GM12878 (cell line): ENCODE results near the gene ASPHD1. TPM values are rescaled to one million over a fixed set of nuclear protein-coding genes. Genes with fewer than 3 reads are reported as not detected.

ENCODE experiments used
- ATAC-seq: fragments of 200-7000 bp; cut with Tn5 transposase; 3 replicates; pipeline ENCODE4 v1.9.1; 2020; ENCODE audit warnings: mild to moderate bottlenecking, moderate library complexity
- BruUV-seq: library from RNA; stranded (reverse); fragments of 400-500 nt; replicated peaks from 2 replicates; lab custom pipeline; 2021; lab: Mats Ljungman, UMichigan
- CTCF ChIA-PET: fragments of 300-600 bp; sonication (Branson Sonifier 250); formaldehyde crosslinking; extraction: SDS; loops from one replicate; lab custom pipeline; 2021; ENCODE audit warnings: inconsistent platforms; lab: Yijun Ruan, JAX
- POLR2A ChIA-PET: fragments of 350-600 bp; formaldehyde crosslinking; extraction: SDS; loops from one replicate; lab custom pipeline; 2021; ENCODE audit warnings: inconsistent platforms; lab: Charles Lee
- RAD21 ChIA-PET: fragments of 300-600 bp; sonication (Branson Sonifier 250); formaldehyde crosslinking; loops from one replicate; lab custom pipeline; 2023; ENCODE audit warnings: antibody characterized with exemption; ENCODE audit not compliant: unreplicated experiment; lab: Charles Lee
- SMC1A ChIA-PET: fragments of 300-600 bp; sonication (Branson Sonifier 250); formaldehyde crosslinking; loops from one replicate; lab custom pipeline; 2023; ENCODE audit not compliant: unreplicated experiment, uncharacterized antibody; lab: Charles Lee
- DNase-seq: peaks from one replicate; pipeline ENCODE4 v3.0.0-alpha.2; 2011; ENCODE audit warnings: low read depth, low spot score
- FAIRE-seq: peaks from 3 replicates; lab custom pipeline; 2011; peaks lifted over from hg19 to GRCh38; lab: Jason Lieb, UNC
- H2AFZ ChIP-seq: 2 replicates; pipeline ENCODE4 v1.6.0; 2011; ENCODE audit warnings: low read depth, low read length, control low read depth; ENCODE audit not compliant: control insufficient read depth
- H3K27ac ChIP-seq: 2 replicates; pipeline ENCODE4 v1.5.1; 2011; ENCODE audit warnings: control low read depth; ENCODE audit not compliant: control insufficient read depth, insufficient read depth
- H3K27me3 ChIP-seq, 2 experiments: replicated peaks in 1 of 2; 2 replicates each; pipeline versions ENCODE4 v1.6.0 to v1.6.1; 2011; ENCODE audit warnings: low read length in 1 of 2; ENCODE audit not compliant: control insufficient read depth in 2 of 2, insufficient read depth in 2 of 2
- H3K36me3 ChIP-seq, 2 experiments: 2 replicates each; pipeline ENCODE4 v1.5.1; 2011; ENCODE audit warnings: low read length in 1 of 2; ENCODE audit not compliant: control insufficient read depth in 2 of 2, insufficient read depth in 2 of 2
- H3K4me1 ChIP-seq: 2 replicates; pipeline ENCODE4 v1.6.1; 2011; ENCODE audit warnings: mild to moderate bottlenecking, low read length, moderate library complexity, mixed read lengths; ENCODE audit not compliant: control insufficient read depth, insufficient read depth
- H3K4me2 ChIP-seq: 2 replicates; pipeline ENCODE4 v1.6.0; 2011; ENCODE audit warnings: control low read depth; ENCODE audit not compliant: control insufficient read depth, insufficient read depth
- H3K4me3 ChIP-seq: fragments of 200-600 bp; sonication (generic); 2 replicates; pipeline ENCODE4 v1.5.1; 2016
- H3K79me2 ChIP-seq: 2 replicates; pipeline ENCODE4 v1.6.0; 2011; ENCODE audit warnings: low read length; ENCODE audit not compliant: control insufficient read depth, insufficient read depth
- H3K9ac ChIP-seq: 2 replicates; pipeline ENCODE4 v1.8.0; 2011; ENCODE audit warnings: low read length, control low read depth, mixed read lengths; ENCODE audit not compliant: control insufficient read depth, insufficient read depth
- H3K9me3 ChIP-seq: replicated peaks from 3 replicates; pipeline ENCODE4 v1.5.1; 2011; ENCODE audit warnings: mild to moderate bottlenecking, low read length; ENCODE audit not compliant: control insufficient read depth, insufficient read depth
- H4K20me1 ChIP-seq: 2 replicates; pipeline ENCODE4 v1.6.0; 2011; ENCODE audit not compliant: control insufficient read depth, insufficient read depth
- BMI1 ChIP-seq: fragments of 450-650 bp; IDR thresholded peaks from 2 replicates; pipeline ENCODE4 v1.6.1; 2016; ENCODE audit warnings: mild to moderate bottlenecking, moderate library complexity, borderline replicate concordance
- E2F4 ChIP-seq: IDR thresholded peaks from 2 replicates; pipeline ENCODE4 v1.6.1; 2012; ENCODE audit warnings: low read depth, low read length, improper control_type of control experiment
- ETV6 ChIP-seq, 2 experiments: fragments of 450-650 bp in 1 of 2; IDR thresholded peaks in 1 of 2; conservative IDR thresholded peaks in 1 of 2; 2 replicates each; pipeline ENCODE4 v1.6.1; 2014; ENCODE audit warnings: antibody characterized with exemption in 1 of 2, borderline replicate concordance in 1 of 2, low read depth in 1 of 2, mild to moderate bottlenecking in 1 of 2, moderate library complexity in 1 of 2
- IKZF2 ChIP-seq, 2 experiments: fragments of 450-650 bp; IDR thresholded peaks; 2 replicates each; pipeline ENCODE4 v1.6.1; 2017; ENCODE audit warnings: mild to moderate bottlenecking in 2 of 2, moderate library complexity in 2 of 2
- KAT2A ChIP-seq: conservative IDR thresholded peaks from 2 replicates; pipeline ENCODE4 v1.6.1; 2011; ENCODE audit warnings: low read depth, low read length; ENCODE audit not compliant: control insufficient read depth
- KLF5 ChIP-seq: fragments of 450-650 bp; IDR thresholded peaks from 2 replicates; pipeline ENCODE4 v1.6.1; 2014; ENCODE audit warnings: mild to moderate bottlenecking; ENCODE audit not compliant: partially characterized antibody
- NFYB ChIP-seq: IDR thresholded peaks from 2 replicates; pipeline ENCODE4 v1.6.1; 2011; ENCODE audit warnings: low read depth, mild to moderate bottlenecking, low read length, improper control_type of control experiment, moderate library complexity; ENCODE audit not compliant: insufficient read depth
- SMAD5 ChIP-seq: IDR thresholded peaks from 2 replicates; pipeline ENCODE4 v1.6.1; 2016; ENCODE audit warnings: antibody characterized with exemption, low read depth
- SMC3 ChIP-seq: IDR thresholded peaks from 2 replicates; pipeline ENCODE4 v1.6.1; 2011; ENCODE audit warnings: low read length, improper control_type of control experiment, borderline replicate concordance
- SPI1 ChIP-seq: IDR thresholded peaks from 2 replicates; pipeline ENCODE4 v1.6.1; 2011; ENCODE audit warnings: low read depth, mild to moderate bottlenecking, low read length, moderate library complexity, borderline replicate concordance; ENCODE audit not compliant: insufficient read depth
- SUPT20H ChIP-seq: IDR thresholded peaks from 2 replicates; pipeline ENCODE4 v1.6.1; 2011; ENCODE audit warnings: low read depth, mild to moderate bottlenecking, low read length, moderate library complexity, borderline replicate concordance; ENCODE audit not compliant: control insufficient read depth
- YBX1 ChIP-seq: fragments of 450-650 bp; IDR thresholded peaks from 2 replicates; pipeline ENCODE4 v1.6.1; 2016; ENCODE audit warnings: antibody characterized with exemption
- WGBS: methylation state at CpG from one replicate; pipeline ENCODE4 v1.1.6; 2016; ENCODE audit warnings: low lambda C conversion rate; ENCODE audit not compliant: insufficient replicate concordance, insufficient coverage; ENCODE audit errors: missing lambda C conversion rate; 5-methylcytosine and 5-hydroxymethylcytosine counted together
- in situ Hi-C: fragments of 300-500 bp; cut with MboI; formaldehyde crosslinking; loops from 9 replicates; pipeline ENCODE4 v1.14.3; 2018; ENCODE audit warnings: mixed read lengths
- intact Hi-C: fragments of 100-400 bp; cut with micrococcal nuclease; formaldehyde crosslinking; loops from one replicate; pipeline ENCODE4 v1.14.2; 2022; ENCODE audit not compliant: unreplicated experiment
- polyA plus RNA-seq, 11 experiments: library from polyadenylated mRNA; depleted of rRNA in 4 of 11; unstranded in 6 of 11; stranded (reverse) in 5 of 11; fragments of >200 nt; fragmentation: Nextera tagmentation in 4 of 11; fragmentation: Illumina TruSeq in 1 of 11; extraction: Ambion mirVana in 4 of 11; extraction: Trizol in 1 of 11; gene quantifications; 1 replicate in 1 of 11; 2 replicates in 10 of 11; pipeline versions ENCODE4 v1.2.1 to v1.2.3, GENCODE V29; 2011 to 2016; ENCODE audit warnings: inconsistent platforms in 2 of 11, missing spikeins in 2 of 11, low read depth in 1 of 11
- total RNA-seq, 4 experiments: library from RNA; depleted of rRNA in 3 of 4; stranded (reverse); fragments of >200 nt in 3 of 4; fragmentation: Illumina TruSeq in 1 of 4; extraction: Trizol in 1 of 4; gene quantifications; 2 replicates each; pipeline versions ENCODE4 v1.2.1 to v1.2.3, GENCODE V29; 2013 to 2021

ASPHD1 gene
- total and polyA plus RNA-seq, 10 of the 15 experiments (the other 5 are each of a cell fraction or from before 2014, with no cell fraction given) = not detected

DNA sequence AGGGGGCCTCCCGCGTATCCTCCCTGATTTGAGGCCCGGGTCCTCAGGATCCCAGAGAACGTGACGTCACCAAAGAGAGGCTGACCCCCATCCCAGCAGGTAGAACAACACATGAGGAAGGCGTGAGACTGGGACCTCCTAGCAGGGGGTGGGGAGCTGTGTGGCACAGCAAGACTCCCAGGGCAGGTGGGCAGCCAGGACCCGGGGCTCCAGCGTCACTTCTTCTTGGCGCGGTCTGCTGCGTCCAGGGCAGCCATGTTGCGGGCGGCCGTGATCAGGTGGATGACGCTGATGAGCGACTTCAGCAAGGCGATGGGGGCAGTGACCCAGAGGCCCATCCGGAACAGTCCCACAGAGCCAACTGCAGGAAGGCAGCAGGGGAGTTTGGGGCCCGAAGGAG is 41.3 kb upstream of the ASPHD1 start:
- RAD21 ChIA-PET = no interaction called here

More for the DNA sequence above, 41.3 kb upstream of the ASPHD1 start:
- no peak for DNase-seq
- Histone ChIP-seq H3K9me3 (no peaks in the 10 kb centered on the region), H3K36me3 (peaks cover 0 to 3% of the 10 kb centered on the region in 2 experiments; a peak in 2 of 4 replicates), H3K4me3 (no peak overlapping the region), H3K9ac (no peak overlapping the region), H4K20me1 (no peaks in the 10 kb centered on the region), H2AFZ (no peak overlapping the region), H3K27ac (no peak overlapping the region)
- in situ Hi-C loops = no loop called here
- SMC1A ChIA-PET = no interaction called here
- no TSS peak for BruUV-seq
- WGBS = 94% methylated on average over 19 of the region's 19 CpGs
- intact Hi-C loops = no loop called here
- no peak for TF ChIP-seq NFYB
- TF ChIP-seq SUPT20H = no peak
- no peak for TF ChIP-seq YBX1
- TF ChIP-seq KAT2A = no peak
- TF ChIP-seq IKZF2 (IDR thresholded peaks at IDR 0.05) = no peak
- no peak for TF ChIP-seq E2F4
- TF ChIP-seq KLF5 = no peak
- no peak for TF ChIP-seq BMI1
- TF ChIP-seq SMAD5 = no peak
- TF ChIP-seq SPI1 = no peak
- TF ChIP-seq SMC3 = no peak
- TF ChIP-seq ETV6 (conservative IDR thresholded peaks at IDR 0.05 in 1 of 2, IDR thresholded peaks at IDR 0.05 in 1 of 2; ENCODE audit: borderline replicate concordance in 1 of 2, low read depth in 1 of 2) = no peak
- TF ChIP-seq, all 136 proteins: peak for 0
- H3K27me3 ChIP-seq = no peaks in the 10 kb centered on the region
- peaks cover 4% of the 10 kb centered on the region for H3K4me1 ChIP-seq
- CTCF ChIA-PET = interaction anchor here (1.9 kb wide), 1 partner anchor 11 kb away, joined by 11 read pairs; no protein-coding TSS in a partner anchor
- ATAC-seq (no peak), FAIRE-seq (no peak)
- peaks cover 7% of the 10 kb centered on the region for H3K79me2 ChIP-seq
- POLR2A ChIA-PET = no interaction called here
- H3K4me2 ChIP-seq = no peak overlapping the region
